SK-N-SH (cell line): ENCODE measurements around the gene TLE5. TPM values are rescaled to one million over a fixed set of nuclear protein-coding genes. Genes with fewer than 3 reads are reported as not detected.
A peak's percentile ranks its signal among the peaks of the same experiment; 100 is the strongest.

Experiments used
- CTCF ChIA-PET: fragments of 300-600, 350-600 bp; formaldehyde crosslinking; extraction: SDS; loops from one replicate; lab custom pipeline; 2021; lab: Yijun Ruan, JAX
- POLR2A ChIA-PET: fragments of 350-600 bp; sonication (Branson Sonifier 250); formaldehyde crosslinking; extraction: SDS; loops from one replicate; lab custom pipeline; 2020; ENCODE audit warnings: antibody characterized with exemption, inconsistent platforms; lab: Yijun Ruan, JAX
- DNase-seq: peaks from one replicate; pipeline ENCODE4 v3.0.0; 2012
- H2AFZ ChIP-seq: fragments of 200-600 bp; sonication (generic); 2 replicates; pipeline ENCODE4 v1.8.1; 2016; ENCODE audit warnings: antibody characterized with exemption, mild to moderate bottlenecking, low read depth
- H3F3A ChIP-seq: fragments of 200-600 bp; sonication (generic); replicated peaks from 2 replicates; pipeline ENCODE3; 2016; ENCODE audit warnings: antibody characterized with exemption, mild to moderate bottlenecking; ENCODE audit not compliant: insufficient read depth
- H3K27ac ChIP-seq, 2 experiments: fragments of 200-500 bp in 1 of 2; fragments of 200-600 bp in 1 of 2; sonication (Bioruptor generic) in 1 of 2; sonication (generic), shearing (Covaris generic) in 1 of 2; 2 replicates each; pipeline versions ENCODE4 v1.5.1 to v1.6.1; 2014 to 2016; ENCODE audit warnings: low read depth in 2 of 2, inconsistent platforms in 1 of 2, low read length in 1 of 2, mild to moderate bottlenecking in 1 of 2, mixed read lengths in 1 of 2
- H3K27me3 ChIP-seq: fragments of 200-600 bp; sonication (generic), shearing (Covaris generic); 2 replicates; pipeline ENCODE4 v1.6.1; 2016; ENCODE audit warnings: mixed run types; ENCODE audit not compliant: insufficient read depth
- H3K36me3 ChIP-seq, 2 experiments: fragments of 200-500 bp in 1 of 2; fragments of 200-600 bp in 1 of 2; sonication (Bioruptor generic) in 1 of 2; sonication (generic) in 1 of 2; replicated peaks in 1 of 2; 2 replicates each; pipeline versions ENCODE3 to v1.5.1; 2014 to 2016; ENCODE audit warnings: low read length in 1 of 2, mild to moderate bottlenecking in 1 of 2; ENCODE audit not compliant: insufficient read depth in 2 of 2, control insufficient read depth in 1 of 2
- H3K4me1 ChIP-seq, 2 experiments: fragments of 200-500 bp in 1 of 2; fragments of 200-600 bp in 1 of 2; sonication (Bioruptor generic) in 1 of 2; sonication (generic), shearing (Covaris generic) in 1 of 2; 2 replicates each; pipeline versions ENCODE4 v1.5.1 to v1.6.1; 2014 to 2016; ENCODE audit warnings: low read depth in 1 of 2, low read length in 1 of 2, mixed run types in 1 of 2; ENCODE audit not compliant: insufficient read depth in 2 of 2, control insufficient read depth in 1 of 2
- H3K4me2 ChIP-seq: fragments of 200-600 bp; sonication (generic), shearing (Covaris generic); 2 replicates; pipeline ENCODE4 v1.6.1; 2017; ENCODE audit warnings: mixed run types
- H3K4me3 ChIP-seq, 2 experiments: fragments of 200-500 bp in 1 of 2; fragments of 200-600 bp in 1 of 2; sonication (Bioruptor generic) in 1 of 2; sonication (generic), shearing (Covaris generic) in 1 of 2; 2 replicates each; pipeline versions ENCODE4 v1.5.1 to v1.8.1; 2014 to 2016; ENCODE audit warnings: low read depth in 2 of 2, inconsistent platforms in 1 of 2, low read length in 1 of 2, mild to moderate bottlenecking in 1 of 2, mixed read lengths in 1 of 2, moderate library complexity in 1 of 2
- H3K79me2 ChIP-seq: fragments of 200-600 bp; sonication (generic); 2 replicates; pipeline ENCODE4 v1.8.1; 2017; ENCODE audit warnings: mild to moderate bottlenecking; ENCODE audit not compliant: insufficient read depth
- H3K9ac ChIP-seq: fragments of 200-600 bp; sonication (generic); 2 replicates; pipeline ENCODE4 v1.6.1; 2017; ENCODE audit warnings: mixed run types
- H3K9me2 ChIP-seq: fragments of 200-600 bp; sonication (generic); 2 replicates; pipeline ENCODE4 v1.6.1; 2017; ENCODE audit warnings: mixed run types
- H3K9me3 ChIP-seq: fragments of 200-600 bp; sonication (generic); 2 replicates; pipeline ENCODE4 v1.6.1; 2017; ENCODE audit warnings: mixed run types, mild to moderate bottlenecking, moderate library complexity
- H4K20me1 ChIP-seq: fragments of 200-600 bp; sonication (generic); 2 replicates; pipeline ENCODE4 v1.6.1; 2017; ENCODE audit warnings: mild to moderate bottlenecking, mixed run types; ENCODE audit not compliant: insufficient read depth
- CTCF ChIP-seq: fragments of 200-600 bp; sonication (generic); IDR thresholded peaks from 2 replicates; pipeline ENCODE4 v1.6.1; 2017; ENCODE audit warnings: antibody characterized with exemption, mild to moderate bottlenecking, moderate library complexity
- FOXM1 ChIP-seq: IDR thresholded peaks from 2 replicates; pipeline ENCODE4 v1.4.0; 2012; ENCODE audit warnings: low read depth, mild to moderate bottlenecking
- GATA2 ChIP-seq: sonication (generic); formaldehyde crosslinking; IDR thresholded peaks from 2 replicates; pipeline ENCODE4 v1.5.0; 2020; ENCODE audit warnings: mild to moderate bottlenecking, missing genetic modification reagents
- MAX ChIP-seq: IDR thresholded peaks from 2 replicates; pipeline ENCODE4 v1.4.0; 2012; ENCODE audit warnings: low read depth
- MEF2A ChIP-seq: IDR thresholded peaks from 2 replicates; pipeline ENCODE4 v1.4.0; 2012; ENCODE audit warnings: low read depth, borderline replicate concordance
- NRF1 ChIP-seq: IDR thresholded peaks from 2 replicates; pipeline ENCODE4 v1.6.1; 2012; ENCODE audit warnings: low read depth, mild to moderate bottlenecking, low read length
- RAD21 ChIP-seq: IDR thresholded peaks from 2 replicates; pipeline ENCODE4 v1.6.1; 2012; ENCODE audit warnings: mild to moderate bottlenecking, low read length
- SMC3 ChIP-seq: IDR thresholded peaks from 2 replicates; pipeline ENCODE4 v1.6.1; 2012; ENCODE audit warnings: low read depth, low read length, improper control_type of control experiment
- WGBS: methylation state at CpG from one replicate; pipeline ENCODE4 v1.1.6; 2017; ENCODE audit warnings: low lambda C conversion rate; 5-methylcytosine and 5-hydroxymethylcytosine counted together
- polyA plus RNA-seq, 3 experiments: library from polyadenylated mRNA; depleted of rRNA; stranded (reverse); fragments of >200 nt; gene quantifications; 2 replicates each; pipeline ENCODE4 v1.2.3, GENCODE V29; 2012

The TLE5 gene
- polyA plus RNA-seq, 1 of the 3 experiments (the other 2 are of a cell fraction), result 519 TPM

- no peak for TF ChIP-seq CTCF
Measured at GRCh38 chr19:3079578-3079977, 17.3 kb upstream of the TLE5 start (continued).

GRCh38 chr19:3075605-3076431 is 13.5 kb upstream of the TLE5 start:
- 0 out of 2 replicates have a peak overlapping the region, but pooled peaks have one; percentile 22 for H2AFZ ChIP-seq
- H3K4me1 ChIP-seq, result peaks cover 0 to 3% of the 10 kb centered on the region in 2 experiments; a peak in 1 of 4 replicates
- DNase-seq, result peak; percentile 89
- no peaks in the 10 kb centered on the region for H3K9me2 ChIP-seq
- POLR2A ChIA-PET, result interaction anchor here (1.1 kb wide), 1 partner anchor 107 kb away, joined by 3 read pairs; no protein-coding TSS in a partner anchor
- no peaks in the 10 kb centered on the region for H3K36me3 ChIP-seq
- CTCF ChIA-PET, result interaction anchor here (0.6 to 7.3 kb wide), 49 partner anchors 9 to 1459 kb away, joined by 3 to 124 read pairs (median 4); partner anchors contain the start of genes TLE5, TLE6 and ZNF77
- H4K20me1 ChIP-seq, result no peaks in the 10 kb centered on the region
- H3F3A ChIP-seq, result peaks cover 7% of the 10 kb centered on the region
- TF ChIP-seq FOXM1 (no peak), SMC3 (peak; percentile 62), RAD21 (peak; percentile 77), NRF1 (0 out of 2 replicates have a peak, but pooled peaks have one; percentile 8), GATA2 (peak; percentile 25; the same call in 1 of the 2 replicates), CTCF (peak; percentile 93), MEF2A (no peak), MAX (peak; percentile 74; the same call in 1 of the 2 replicates)
- H3K79me2 ChIP-seq, result no peaks in the 10 kb centered on the region
- H3K4me3 ChIP-seq, result peak overlapping the region; percentile 24 to 57; a peak in 3 of 4 replicates
- peak overlapping the region; percentile 68; the same call in 1 of the 2 replicates for H3K4me2 ChIP-seq
- no peaks in the 10 kb centered on the region for H3K27me3 ChIP-seq
- WGBS, result 19% methylated on average over 20 of the region's 41 CpGs
- no peak overlapping the region for H3K27ac ChIP-seq
- H3K9me3 ChIP-seq, result no peaks in the 10 kb centered on the region
- no peak overlapping the region for H3K9ac ChIP-seq
